Cortex of kidney (tissue), 1 donor: ENCODE results near the gene FAM174B.

Experiments
- DNase-seq: peaks from one replicate; lab custom pipeline; 2025; lab: John Stamatoyannopoulos, UW

The FAM174B gene

DNA sequence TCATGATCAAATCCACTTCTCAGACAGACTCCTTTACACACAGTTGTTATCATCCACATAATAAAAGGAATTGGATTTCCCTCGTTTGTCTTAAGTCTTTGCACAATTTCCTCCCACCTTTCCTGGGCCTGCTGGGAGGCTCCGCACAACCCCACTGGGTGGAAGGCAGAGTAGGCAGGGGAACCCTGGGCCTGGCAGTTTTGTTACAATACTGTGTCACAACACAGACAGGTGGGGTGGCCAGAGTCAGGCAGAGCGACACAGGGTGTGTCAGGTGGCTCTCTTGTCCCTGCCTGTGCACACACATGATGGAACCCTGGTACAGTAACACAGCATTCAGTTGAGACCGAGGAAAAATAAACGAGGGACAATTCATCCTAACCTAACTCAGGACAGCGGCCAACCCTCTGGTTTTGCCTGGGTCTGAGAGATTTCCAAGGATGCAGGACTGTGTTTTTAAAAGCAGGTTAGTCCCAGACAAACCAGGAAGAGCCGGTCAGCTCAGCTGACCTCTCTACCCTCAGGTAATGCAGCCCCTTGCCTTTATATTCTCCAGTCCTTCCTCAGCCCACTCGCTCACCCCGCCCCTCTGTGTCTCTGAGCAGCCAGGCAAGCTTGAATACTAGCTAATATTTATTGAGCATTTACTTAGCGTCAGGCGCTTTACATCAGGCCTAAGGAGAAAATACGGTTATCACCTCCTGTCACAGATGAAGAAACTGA is 8.8 kb upstream of the FAM174B start:
- no peak for DNase-seq

DNA sequence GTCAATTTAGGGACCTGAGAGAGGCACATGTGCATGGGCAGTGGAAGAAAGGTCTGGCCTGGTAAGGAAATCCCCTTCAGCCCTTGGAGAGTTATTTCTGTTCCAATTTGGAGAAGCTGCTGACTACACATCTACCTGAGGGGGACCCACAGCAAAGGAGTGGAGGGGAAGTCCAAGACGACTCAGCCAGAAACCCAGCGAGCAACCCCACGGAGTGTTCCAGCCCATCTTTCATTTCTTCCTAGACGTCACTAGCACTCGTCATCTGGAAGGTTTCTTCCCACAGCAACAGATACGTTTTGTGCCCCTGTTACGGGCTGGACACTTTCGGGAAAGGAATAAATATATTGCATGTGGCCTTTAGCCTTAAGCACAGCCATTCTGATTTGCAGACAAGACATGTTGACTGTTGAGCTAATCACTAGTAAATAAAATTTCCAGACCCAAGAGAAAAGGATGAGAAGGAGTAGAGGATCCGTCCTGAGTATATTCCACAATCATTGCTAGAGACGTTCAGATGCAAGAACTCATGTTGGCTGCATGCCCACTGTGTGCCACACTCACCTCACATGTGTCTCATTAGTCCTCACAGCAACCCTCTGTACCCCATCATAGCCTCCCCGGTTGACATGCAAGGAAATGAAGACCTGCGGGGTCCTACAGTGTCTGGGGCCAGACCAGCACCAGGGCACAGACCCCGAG is 7.8 kb upstream of the FAM174B start:
- DNase-seq, result no peak

DNA sequence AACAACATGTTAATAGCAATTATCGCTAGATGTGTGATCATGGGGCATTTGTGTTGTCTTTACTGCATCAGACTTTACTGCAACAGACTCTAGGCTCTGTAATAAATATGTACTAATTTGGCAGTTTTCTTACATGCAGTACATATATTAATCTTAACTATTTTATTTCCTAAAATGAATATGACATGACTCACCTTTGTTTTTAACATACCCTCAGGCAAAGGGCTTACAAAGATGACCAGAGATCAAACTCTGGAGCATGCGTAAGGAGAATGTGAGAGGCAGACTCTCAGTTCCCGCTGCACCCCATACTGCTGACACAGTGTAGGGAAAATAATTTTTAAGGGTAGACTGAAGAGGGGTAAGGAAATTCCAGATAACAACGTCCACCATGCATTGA is 7.2 kb upstream of the FAM174B start:
- DNase-seq, result no peak

DNA sequence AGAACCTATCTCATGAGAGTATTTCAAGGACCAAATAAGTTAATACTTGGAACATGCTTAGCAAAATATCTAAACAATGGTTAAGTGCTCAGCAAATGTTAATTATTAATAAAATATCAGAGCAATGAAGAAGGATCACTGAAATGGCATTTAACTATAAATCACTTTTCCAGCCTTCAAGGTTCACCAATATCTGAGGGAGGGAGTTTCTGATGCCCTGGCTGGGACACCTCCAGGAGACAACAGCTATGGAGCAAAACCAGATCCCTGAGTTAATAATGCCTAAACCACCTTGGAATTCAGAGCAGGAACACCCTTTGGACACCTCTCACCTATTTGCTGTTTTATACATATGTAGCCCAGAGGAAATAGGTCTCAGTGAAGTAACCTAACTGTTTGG is 6.4 kb upstream of the FAM174B start:
- no peak for DNase-seq

DNA sequence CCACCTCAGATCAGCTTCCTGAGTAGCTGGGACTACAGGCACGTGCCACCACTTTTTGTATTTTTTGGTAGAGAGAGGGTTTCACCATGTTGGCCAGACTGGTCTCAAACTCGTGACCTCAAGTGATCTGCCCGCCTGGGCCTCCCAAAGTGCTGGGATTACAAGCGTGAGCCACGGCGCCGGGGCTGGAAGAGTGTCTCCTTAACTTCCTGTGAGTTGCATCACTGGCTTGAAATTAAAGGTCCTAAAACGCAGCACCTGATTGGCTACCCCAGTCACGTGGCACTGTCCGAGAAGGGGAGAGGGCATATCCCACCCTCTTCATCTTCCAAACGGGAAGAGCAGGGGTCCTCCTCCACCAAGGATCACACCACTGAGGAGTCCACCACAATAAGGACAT is 5.5 kb upstream of the FAM174B start:
- no peak for DNase-seq

DNA sequence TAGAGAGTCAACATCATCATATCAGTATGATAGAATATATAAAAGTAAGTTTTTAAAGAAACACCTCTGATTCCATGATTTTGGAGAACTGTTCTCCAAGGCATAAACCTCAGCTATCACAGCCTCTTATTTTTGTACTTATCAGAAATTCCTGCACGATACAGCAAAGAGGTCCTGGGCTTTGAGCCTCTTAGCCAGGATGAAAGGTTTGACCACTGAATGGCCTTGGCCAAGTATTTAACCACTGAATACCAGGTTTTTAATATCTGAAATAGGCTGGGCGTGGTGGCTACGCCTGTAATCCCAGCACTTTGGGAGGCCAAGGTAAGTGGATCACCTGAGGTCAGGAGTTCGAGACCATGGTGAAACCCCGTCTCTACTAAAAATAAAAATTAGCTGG is 1.9 kb upstream of the FAM174B start:
- no peak for DNase-seq

DNA sequence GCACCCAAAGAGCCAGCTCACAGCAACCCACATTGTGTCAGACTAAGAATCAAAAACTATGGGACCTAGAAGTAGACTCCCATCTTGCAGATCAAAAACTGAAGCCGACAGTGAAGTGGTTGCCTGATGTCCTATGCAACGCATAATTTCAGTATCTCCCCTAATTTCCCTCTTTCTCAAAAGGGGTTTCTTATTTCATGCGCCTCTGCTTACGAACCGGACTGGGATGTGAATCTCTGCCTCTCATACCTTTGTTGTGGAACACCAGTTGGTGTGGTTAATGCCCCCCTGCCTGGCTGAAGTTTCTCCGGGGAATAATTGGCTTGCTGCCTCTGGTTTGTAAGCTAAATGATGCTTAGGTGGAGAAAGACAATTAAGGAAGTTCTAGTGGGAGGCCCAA is 514 bp upstream of the FAM174B start:
- DNase-seq, result no peak

DNA sequence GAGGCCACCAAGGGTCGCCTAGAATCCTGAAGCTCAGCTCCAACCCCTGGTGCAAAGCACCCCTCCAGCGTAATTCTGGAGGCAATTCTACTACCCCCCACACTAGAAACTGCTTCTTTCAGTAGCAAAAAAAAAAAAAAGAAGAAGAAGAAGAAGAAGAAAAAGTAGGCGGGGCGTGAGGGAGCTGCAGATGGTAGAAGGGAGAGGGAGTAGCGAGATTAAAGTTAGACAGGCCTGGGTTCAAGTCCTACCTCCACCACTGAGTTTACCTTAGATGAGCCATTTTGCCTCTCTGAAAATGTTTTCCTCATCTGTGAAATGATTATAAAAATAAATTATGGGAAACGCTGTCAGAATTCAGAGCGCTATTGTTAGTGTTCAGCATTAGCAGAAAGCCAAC is 913 bp downstream of the FAM174B start:
- DNase-seq, result no peak

DNA sequence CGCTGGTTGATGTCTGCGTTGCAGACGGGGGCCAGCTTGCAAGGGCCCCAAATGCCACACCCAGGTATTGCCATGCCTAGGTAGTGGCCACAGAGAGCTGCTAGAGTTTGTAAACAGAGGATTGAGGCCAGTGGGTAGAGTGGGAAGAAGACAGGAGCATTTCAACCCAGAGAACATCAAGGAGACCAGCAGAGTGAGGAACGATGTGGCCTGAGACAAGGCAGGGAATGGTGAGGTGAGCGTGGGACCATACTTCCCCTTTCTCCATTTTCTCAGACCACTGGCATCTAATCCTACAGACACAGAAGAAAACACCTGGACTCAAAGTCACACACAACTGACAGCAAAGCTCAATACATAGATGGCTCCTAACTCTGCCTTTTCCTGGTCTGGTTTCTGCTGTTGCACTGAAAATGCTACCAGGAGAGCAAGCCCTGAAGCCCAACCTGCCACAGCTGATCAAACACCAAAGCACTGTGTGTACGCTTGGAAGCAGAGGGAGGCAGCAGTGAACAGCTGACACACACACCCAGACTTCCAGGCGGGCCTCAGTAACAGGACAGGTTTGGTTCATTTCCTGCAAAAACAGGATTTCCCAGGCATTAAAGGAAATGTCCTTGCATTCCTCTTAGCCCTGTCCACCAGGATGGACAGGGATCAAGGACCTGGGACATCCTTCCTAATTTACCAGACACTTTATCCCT is 1.6 kb downstream of the FAM174B start:
- no peak for DNase-seq

DNA sequence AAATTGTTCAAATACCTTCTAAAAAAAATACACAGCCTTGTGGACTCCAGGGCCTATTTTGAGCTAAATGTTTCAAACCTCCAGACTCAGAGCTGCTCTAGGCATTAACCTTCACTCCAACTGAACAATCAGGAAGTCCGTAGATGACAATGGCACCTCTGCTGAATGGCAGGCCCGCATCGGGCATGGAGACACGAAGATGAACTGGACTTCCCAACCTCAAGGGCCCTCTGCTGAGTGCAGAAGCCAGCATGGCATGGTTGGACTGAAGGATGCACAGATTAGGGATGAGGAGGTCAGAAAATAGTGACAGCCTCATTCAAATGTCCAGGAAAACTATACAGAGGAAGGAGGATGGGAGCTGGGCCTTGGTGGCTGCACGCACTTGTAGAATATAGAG is 2.2 kb downstream of the FAM174B start:
- no peak for DNase-seq

DNA sequence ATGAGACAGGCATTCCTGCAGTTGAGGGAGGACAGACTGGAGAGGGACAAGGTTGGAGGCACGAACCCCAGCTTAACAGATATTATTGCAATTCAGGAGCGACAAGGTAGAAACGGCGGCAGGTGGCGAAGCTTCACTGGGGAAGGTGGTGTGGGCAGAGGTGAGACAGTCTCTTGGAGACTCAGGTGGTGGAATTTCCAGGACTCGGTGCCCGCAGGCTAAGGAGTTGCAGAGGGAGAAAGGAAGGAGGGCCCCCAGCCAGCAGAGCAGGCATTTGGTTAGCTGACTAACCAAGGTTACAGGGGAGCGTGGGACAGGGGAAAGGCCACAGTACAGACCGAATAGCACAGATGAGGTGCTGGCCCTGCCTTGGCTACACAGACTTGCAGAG is 3.0 kb downstream of the FAM174B start:
- no peak for DNase-seq

DNA sequence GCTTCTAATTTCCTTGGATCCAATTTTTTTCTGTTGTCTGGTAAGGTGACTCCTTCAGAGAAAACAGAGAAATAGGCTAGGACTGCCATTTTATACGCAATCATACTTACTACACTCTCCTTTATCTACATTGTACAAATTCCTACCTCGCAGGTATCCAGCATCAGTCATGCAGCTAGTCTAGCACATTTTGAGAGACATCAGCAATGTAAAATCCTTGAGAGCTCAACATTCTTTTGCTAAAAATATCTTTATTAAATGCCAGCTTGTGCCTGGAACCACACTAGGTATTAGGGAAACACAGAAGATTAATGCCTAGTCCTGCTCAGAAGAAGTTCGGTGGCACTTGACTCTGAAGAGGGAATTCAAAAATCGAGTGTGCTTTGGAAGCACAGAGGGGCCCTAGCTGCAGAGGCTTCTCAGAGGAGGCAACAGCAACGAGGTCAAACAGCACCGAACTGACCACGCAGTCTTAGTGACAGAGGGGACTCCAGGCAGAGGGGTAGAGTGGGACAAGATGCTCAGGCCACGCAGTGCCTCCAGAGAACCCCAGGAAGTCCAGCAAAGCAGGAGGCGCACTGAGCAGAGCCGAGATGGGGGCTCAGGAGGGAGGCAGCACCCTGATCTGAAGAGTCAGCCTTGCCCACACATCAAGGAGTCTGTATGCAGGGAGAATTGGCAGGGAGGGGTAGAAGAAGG is 3.5 kb downstream of the FAM174B start:
- DNase-seq, result no peak

DNA sequence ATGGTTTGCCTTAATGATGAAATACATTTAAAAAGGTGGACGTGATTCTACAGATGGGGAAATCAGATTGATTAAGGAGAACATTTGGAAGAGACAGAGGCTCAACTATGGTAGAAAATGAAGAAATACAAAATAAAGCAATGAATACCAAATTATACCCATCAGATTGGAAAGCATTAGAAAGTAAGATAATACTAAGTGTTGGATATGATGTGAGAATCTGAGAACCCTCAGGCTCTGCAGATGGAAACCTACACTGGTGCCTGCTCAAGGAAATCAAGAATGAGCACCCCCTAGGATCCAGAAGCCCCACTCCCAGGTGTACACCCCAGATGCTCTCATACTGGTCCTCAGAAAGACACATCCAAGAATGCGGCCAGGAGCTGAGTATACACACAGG is 4.6 kb downstream of the FAM174B start:
- DNase-seq, result no peak

DNA sequence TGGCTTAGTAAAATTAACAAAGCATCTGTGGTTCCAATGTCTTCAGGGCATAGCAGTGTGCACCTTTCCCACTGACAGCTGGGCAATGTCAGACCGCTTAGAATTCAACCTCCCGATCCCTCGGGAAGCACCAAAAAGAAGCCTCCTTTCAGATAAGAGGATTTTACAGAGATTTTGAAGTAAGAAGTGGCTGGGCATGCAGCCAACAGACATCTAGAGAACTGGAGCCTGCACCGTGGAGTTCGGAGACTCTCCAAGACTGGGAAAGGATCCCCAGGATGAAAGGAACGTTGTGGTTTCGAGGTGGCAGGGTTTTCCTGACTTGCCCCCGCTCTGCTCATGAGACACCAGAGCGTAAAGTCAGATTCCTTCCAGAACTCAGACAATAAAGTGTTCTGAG is 5.3 kb downstream of the FAM174B start:
- DNase-seq, result no peak

DNA sequence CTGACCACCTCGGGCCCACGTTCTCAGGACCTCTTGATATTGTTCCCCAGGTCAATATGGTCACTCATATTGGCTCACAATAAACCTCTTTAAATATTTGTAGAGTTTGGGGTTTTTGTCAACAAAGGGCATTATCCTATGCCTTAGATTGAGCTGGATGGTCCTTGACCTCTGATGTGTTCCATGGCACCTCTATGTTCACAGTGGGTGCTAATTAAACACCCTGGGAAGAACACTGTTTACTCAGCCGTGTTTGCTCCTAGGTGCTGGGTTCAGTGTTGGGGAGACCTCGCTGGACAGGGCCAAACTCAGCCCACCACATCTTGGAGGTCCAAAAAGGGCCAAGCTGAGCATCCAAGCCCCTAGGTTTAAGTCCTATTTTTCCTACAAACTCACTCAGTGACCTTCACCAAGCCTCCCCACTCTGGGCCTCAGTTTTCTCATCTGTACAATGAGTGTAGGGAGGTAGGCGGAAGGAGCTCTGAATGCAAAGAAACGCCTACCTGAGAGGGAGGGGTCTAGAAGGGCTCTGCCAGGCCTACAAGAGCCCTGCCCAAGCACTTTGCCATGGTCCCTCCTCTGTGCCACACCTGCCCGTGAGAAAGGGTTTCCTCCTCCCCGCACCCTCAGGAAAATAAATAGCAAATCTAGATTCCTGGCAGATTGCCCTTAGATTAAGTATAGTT is 7.2 kb downstream of the FAM174B start:
- no peak for DNase-seq

DNA sequence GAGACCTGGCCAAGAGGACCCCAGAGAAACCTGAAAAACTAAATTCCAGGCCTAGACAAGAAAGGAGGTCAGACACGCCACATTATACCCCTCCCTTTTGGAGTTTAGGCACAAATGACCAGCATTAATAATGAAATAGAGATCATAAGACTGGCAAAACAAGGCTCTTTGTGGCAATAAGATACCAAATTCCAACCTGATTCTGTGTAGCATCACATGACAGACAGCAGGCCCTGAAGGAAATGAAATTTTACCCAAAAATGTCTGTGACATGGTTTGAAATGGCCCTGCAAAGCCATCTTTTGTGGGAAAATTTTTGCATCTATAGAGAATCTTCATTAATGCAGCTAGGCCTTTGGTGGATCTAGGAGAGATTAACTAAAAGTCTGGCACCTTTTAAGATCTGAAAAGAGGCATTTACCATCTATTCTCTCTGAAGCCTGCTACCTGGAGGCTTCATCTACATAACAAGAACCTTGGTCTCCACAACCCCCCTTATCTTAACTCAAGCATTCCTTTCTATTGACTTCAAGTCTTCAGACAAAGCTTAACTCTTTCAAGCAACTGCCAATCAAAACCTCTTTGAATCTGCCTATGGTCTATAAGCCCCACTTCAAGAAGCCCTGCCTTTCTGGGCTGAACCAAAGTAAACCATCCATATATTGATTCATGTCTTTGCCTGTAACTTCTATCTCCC is 8.0 kb downstream of the FAM174B start:
- DNase-seq, result no peak

DNA sequence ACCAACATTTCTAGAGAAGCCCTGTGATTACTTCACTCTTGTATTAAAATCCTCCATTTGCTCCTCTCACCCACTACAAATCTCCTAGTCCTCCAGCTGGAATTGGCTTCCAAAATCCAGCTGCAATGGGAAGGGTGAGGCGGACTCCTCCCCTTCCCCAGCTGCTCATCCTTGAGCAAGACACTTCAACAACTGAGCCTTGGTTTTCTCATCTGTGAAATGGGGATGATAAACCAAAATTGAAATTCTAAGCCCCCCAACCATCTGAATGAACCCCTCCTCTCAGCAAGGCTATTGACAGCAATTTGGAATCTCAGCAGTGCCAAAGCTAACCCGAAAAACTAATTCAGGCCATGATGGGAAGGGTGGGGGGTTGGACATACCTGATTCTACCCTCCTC is 9.4 kb downstream of the FAM174B start:
- no peak for DNase-seq

DNA sequence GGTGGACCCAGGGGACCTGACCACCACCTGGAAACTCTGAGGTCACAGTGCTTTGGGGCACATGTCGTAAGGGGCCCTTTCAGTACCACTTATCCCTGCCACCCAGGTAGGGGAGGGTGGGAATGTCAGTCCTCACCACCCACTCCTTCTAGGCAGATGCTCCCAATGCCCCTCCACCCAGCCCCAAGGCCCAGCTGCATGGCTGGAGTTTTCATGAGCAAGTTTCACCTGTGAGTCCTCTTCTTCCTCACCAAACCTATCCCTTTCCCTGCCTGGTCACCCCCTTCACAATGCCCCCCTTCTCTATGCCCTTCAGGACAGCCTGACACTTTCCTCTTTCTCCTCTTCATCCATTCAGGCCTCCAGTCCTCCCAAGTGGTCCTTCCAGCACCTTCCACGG is 9.8 kb downstream of the FAM174B start:
- DNase-seq, result no peak

DNA sequence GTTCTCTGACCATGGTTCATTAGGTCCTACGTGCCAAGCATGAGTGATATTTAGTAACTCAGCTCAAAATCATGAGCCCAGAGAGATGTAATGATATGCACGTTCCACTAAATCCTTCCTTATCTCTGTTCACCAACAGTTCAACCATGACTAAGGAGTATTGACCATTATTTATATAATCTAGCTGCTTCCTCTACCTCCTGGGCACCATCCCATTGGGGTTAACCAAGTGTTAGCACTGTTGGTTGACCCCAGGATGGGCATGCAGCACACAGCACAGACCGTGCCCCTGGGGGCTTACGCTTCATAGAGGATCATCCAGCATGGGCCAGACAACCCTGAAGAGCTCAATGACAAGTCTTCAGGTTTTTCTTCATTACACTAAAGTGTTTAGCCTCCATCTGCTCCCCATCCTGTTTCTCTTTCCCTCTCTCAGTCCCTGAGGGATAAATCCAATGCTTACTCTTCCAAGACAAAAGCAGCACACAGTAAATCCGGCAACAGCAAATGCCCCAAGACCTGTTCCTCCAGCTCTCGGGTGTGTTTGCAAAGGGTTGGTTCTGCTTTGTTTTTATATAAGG is 10.4 kb downstream of the FAM174B start:
- DNase-seq, result no peak

DNA sequence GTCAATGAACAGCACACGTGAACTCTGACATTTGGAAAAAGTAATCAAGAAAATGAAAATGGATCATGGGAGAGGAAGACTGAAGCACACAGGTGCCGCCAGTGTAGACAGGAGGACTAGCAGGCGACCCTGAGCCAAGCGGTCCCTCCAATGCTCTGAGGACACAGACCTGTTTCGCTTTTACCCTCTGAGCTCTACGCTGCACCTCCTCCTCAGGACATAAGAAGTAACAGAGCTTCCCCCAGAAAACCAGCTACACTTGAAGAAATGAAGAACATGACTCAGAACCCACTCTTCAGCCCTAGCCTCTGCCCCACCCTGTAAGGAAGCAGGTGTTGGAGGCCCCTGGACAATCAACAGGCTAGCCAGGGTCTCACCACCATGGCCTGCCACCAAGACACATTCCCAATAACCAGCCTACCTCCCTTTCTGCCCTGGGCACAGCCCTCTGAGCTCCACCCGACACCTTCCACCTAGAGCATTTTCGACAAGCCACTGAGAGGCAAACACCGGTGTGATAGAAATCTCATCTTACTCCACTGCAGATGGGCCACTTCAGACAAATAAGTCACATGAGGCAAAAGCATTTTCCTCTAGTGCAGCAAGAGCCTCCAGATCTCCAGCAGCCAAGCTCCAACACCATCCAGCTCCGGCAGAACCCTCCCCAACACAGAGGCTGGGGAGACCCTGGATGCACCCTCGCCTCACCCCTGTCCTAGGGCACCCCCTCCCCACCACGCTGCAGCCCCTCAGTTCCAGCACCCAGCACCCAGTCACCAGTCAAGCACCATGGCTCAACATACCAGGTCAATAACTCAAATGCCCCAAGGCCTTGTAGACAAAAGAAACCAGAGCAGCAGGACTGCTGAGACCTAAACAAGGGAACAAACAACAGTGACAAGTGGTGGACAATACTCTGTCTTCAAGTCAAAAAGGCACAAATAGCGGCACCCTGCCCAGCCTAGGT is 11.4 kb downstream of the FAM174B start:
- no peak for DNase-seq
